Large intestine (tissue), 3 donors: ENCODE measurements around the gene SHISA4. TPM values are rescaled to one million over a fixed set of nuclear protein-coding genes. Genes with fewer than 3 reads are reported as not detected.

Experiments
- DNase-seq, 2 donors: peaks; one replicate each; pipeline versions ENCODE4 v3.0.0 to v3.0.0-alpha.2; 2013
- H3K27ac ChIP-seq: one replicate; pipeline ENCODE4 v1.5.1; 2013; ENCODE audit warnings: low read length
- H3K27me3 ChIP-seq: 2 replicates; pipeline ENCODE4 v1.6.1; 2013; ENCODE audit warnings: low read length; ENCODE audit not compliant: control insufficient read depth, insufficient read depth
- H3K36me3 ChIP-seq: 2 replicates; pipeline ENCODE4 v1.6.1; 2013; ENCODE audit warnings: low read length; ENCODE audit not compliant: control insufficient read depth, insufficient read depth
- H3K4me1 ChIP-seq: one replicate; pipeline ENCODE4 v1.6.1; 2013; ENCODE audit warnings: low read length; ENCODE audit not compliant: control insufficient read depth, insufficient read depth
- H3K4me3 ChIP-seq: one replicate; pipeline ENCODE4 v1.5.1; 2013; ENCODE audit warnings: low read length
- H3K9me3 ChIP-seq: one replicate; pipeline ENCODE4 v1.6.1; 2013; ENCODE audit warnings: mild to moderate bottlenecking, low read depth, low read length, moderate library complexity; ENCODE audit not compliant: control insufficient read depth
- WGBS: methylation state at CpG from one replicate; pipeline ENCODE4 v1.1.5; 2013; ENCODE audit warnings: low lambda C conversion rate; ENCODE audit not compliant: insufficient coverage; 5-methylcytosine and 5-hydroxymethylcytosine counted together
- polyA plus RNA-seq: library from polyadenylated mRNA; unstranded; fragments of 120-200 nt; gene quantifications from one replicate; pipeline ENCODE4 v1.2.1, GENCODE V29; 2013

SHISA4 gene
- polyA plus RNA-seq, 1 donor: 6.0 TPM

DNA sequence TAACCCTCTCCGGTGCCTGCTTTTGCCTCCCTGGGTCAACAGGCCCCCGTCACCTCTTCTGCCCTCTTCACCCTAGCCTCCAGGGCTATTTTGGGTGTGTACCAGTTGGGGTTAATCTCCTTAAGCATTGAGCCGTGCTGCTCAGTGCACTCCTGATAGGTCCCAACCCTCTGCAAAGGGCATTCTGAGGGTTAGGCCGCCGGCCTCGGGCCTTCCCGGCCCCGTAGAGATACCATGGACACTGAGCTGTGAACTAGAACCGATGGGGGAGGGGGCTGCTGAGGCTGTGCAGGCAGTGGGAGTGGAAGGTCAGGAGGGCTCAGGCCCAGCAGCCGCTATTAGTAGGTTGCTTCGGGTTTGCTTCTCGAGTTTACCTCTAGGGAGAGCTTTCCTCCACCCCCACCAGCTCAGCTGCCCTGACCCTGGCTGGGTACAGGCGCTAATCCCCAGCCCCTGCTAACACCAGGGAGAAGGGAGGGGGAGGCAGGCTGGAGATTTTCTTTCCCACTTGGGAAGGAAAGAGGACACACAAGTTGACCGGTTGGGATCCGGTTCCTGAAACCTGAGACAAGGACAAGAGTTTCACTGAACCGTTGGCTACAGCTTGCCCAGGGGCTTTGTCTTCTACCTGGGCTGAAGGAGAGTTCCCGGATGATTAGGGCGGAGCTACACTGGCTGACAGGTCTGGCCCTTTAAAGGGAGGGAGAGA lies 52.9 kb downstream of the SHISA4 start:
- H3K4me3 ChIP-seq: no peak overlapping the region

GRCh38 chr1:201942129-201942495 lies 53.4 kb downstream of the SHISA4 start:
- WGBS: no CpG with 5 or more reads among the region's 1 CpG
- peaks cover 3% of the 10 kb centered on the region for H3K4me1 ChIP-seq
- H3K27me3 ChIP-seq: peaks cover 35% of the 10 kb centered on the region
- H3K9me3 ChIP-seq: no peaks in the 10 kb centered on the region
- H3K4me3 ChIP-seq: no peak overlapping the region
- no peaks in the 10 kb centered on the region for H3K36me3 ChIP-seq
- no peak overlapping the region for H3K27ac ChIP-seq
- no peak for DNase-seq

More for the DNA sequence above, 52.9 kb downstream of the SHISA4 start:
- Histone ChIP-seq H3K36me3 (no peaks in the 10 kb centered on the region), H3K27me3 (peaks cover 30% of the 10 kb centered on the region), H3K27ac (no peak overlapping the region), H3K9me3 (no peaks in the 10 kb centered on the region), H3K4me1 (peaks cover 3% of the 10 kb centered on the region)
- WGBS: no CpG with 5 or more reads among the region's 18 CpGs
- DNase-seq: no peak

Other genes with a start within 250 kb of the SHISA4 start
- 29.5 TPM for gene IPO9, start 59.7 kb upstream of the SHISA4 start, polyA plus RNA-seq
- gene LMOD1, start 57.6 kb downstream of the SHISA4 start, polyA plus RNA-seq: 17.3 TPM
- gene TIMM17A, start 66.6 kb downstream of the SHISA4 start, polyA plus RNA-seq: 41.6 TPM
- 55.9 TPM for gene RNPEP, start 93.8 kb downstream of the SHISA4 start, polyA plus RNA-seq
- gene ELF3, start 121.7 kb downstream of the SHISA4 start, polyA plus RNA-seq: 594 TPM
- gene GPR37L1, start 234.0 kb downstream of the SHISA4 start, polyA plus RNA-seq: 0.10 TPM